Measurements from ENCODE around the gene NTF3. TPM values are rescaled to one million over a fixed set of nuclear protein-coding genes. Genes with fewer than 3 reads are reported as not detected.

NTF3 gene
- total RNA-seq, 1 donor from 2014 or later, result 2.3 TPM

GRCh38 chr12:5458229-5459050 is 26.5 kb downstream of the NTF3 start:
- DNase-seq, result no peak

- DNase-seq, result no peak
Measured at GRCh38 chr12:5459051-5459782, 27.3 kb downstream of the NTF3 start.

- no peak for DNase-seq
Measured at GRCh38 chr12:5460817-5461216, 28.9 kb downstream of the NTF3 start.

- DNase-seq, result no peak
Measured at GRCh38 chr12:5461966-5462365, 30.1 kb downstream of the NTF3 start.

GRCh38 chr12:5464096-5464495 is 32.2 kb downstream of the NTF3 start:
- no peak for DNase-seq

GRCh38 chr12:5465384-5465783 is 33.5 kb downstream of the NTF3 start:
- no peak for DNase-seq

- DNase-seq, result no peak
Measured at GRCh38 chr12:5466521-5466960, 34.6 kb downstream of the NTF3 start.

- no peak for DNase-seq
Measured at GRCh38 chr12:5467931-5468330, 36.0 kb downstream of the NTF3 start.

GRCh38 chr12:5470221-5470620 is 38.3 kb downstream of the NTF3 start:
- no peak for DNase-seq

- no peak for DNase-seq
Measured at GRCh38 chr12:5470703-5471102, 38.8 kb downstream of the NTF3 start.

GRCh38 chr12:5473076-5473782 is 41.3 kb downstream of the NTF3 start:
- DNase-seq, result no peak

- DNase-seq, result no peak
Measured at GRCh38 chr12:5473783-5474116, 41.8 kb downstream of the NTF3 start.

GRCh38 chr12:5476356-5476755 is 44.4 kb downstream of the NTF3 start:
- no peak for DNase-seq

- no peak for DNase-seq
Measured at GRCh38 chr12:5478081-5478706, 46.3 kb downstream of the NTF3 start.

GRCh38 chr12:5479761-5480160 is 47.9 kb downstream of the NTF3 start:
- no peak for DNase-seq

GRCh38 chr12:5480218-5480937 is 48.5 kb downstream of the NTF3 start:
- DNase-seq, result no peak

GRCh38 chr12:5480938-5481303 is 49.0 kb downstream of the NTF3 start:
- DNase-seq, result no peak

- DNase-seq, result no peak
Measured at GRCh38 chr12:5481645-5482044, 49.7 kb downstream of the NTF3 start.

- no peak for DNase-seq
Measured at GRCh38 chr12:5484426-5484825, 52.5 kb downstream of the NTF3 start.

- DNase-seq, result no peak
Measured at GRCh38 chr12:5485454-5485853, 53.5 kb downstream of the NTF3 start.

- no peak for DNase-seq
Measured at GRCh38 chr12:5487076-5487475, 55.2 kb downstream of the NTF3 start.

Data from occipital lobe (tissue), 2 donors.